A549 (cell line): Measurements from ENCODE around the gene MAPK4. TPM values are rescaled to one million over a fixed set of nuclear protein-coding genes. Genes with fewer than 3 reads are reported as not detected.

Experiments used
- ATAC-seq, 2 experiments: fragments of 200-7000 bp in 1 of 2; fragments of >200 bp in 1 of 2; cut with Nextera tagmentation in 1 of 2; cut with Tn5 transposase in 1 of 2; 3 replicates each; pipeline versions ENCODE4 v1.8.0 to v1.9.1; 2018 to 2020; ENCODE audit warnings: mild to moderate bottlenecking in 1 of 2, moderate library complexity in 1 of 2
- CTCF ChIA-PET: fragments of 300-600 bp; sonication (Branson Sonifier 250); formaldehyde crosslinking; extraction: SDS; loops from one replicate; lab custom pipeline; 2021; ENCODE audit warnings: antibody characterized with exemption, inconsistent platforms; lab: Yijun Ruan, JAX
- POLR2A ChIA-PET: fragments of 350-600 bp; formaldehyde crosslinking; extraction: SDS; loops from one replicate; lab custom pipeline; 2021; ENCODE audit warnings: antibody characterized with exemption, inconsistent platforms; lab: Yijun Ruan, JAX
- DNase-seq, 2 experiments: peaks; one replicate each; pipeline versions ENCODE4 v3.0.0 to v3.0.0-alpha.2; 2011 to 2016; ENCODE audit warnings: low read depth in 1 of 2, low spot score in 1 of 2
- FAIRE-seq: peaks from 2 replicates; lab custom pipeline; 2011; peaks lifted over from hg19 to GRCh38; lab: Jason Lieb, UNC
- H3K27ac ChIP-seq, 2 experiments: fragments of >200 bp; sonication (Bioruptor Twin); formaldehyde crosslinking; 3 replicates each; pipeline ENCODE4 v1.5.1; 2016 to 2017
- H3K4me1 ChIP-seq: fragments of >200 bp; sonication (Bioruptor Twin); formaldehyde crosslinking; 3 replicates; pipeline ENCODE4 v1.6.1; 2016
- H3K4me2 ChIP-seq: fragments of >200 bp; sonication (Bioruptor Twin); formaldehyde crosslinking; 3 replicates; pipeline ENCODE4 v1.6.1; 2016
- H3K4me3 ChIP-seq: fragments of >200 bp; sonication (Bioruptor Twin); formaldehyde crosslinking; 3 replicates; pipeline ENCODE4 v1.5.1; 2016
- H3K9me3 ChIP-seq: fragments of >200 bp; sonication (Bioruptor Twin); formaldehyde crosslinking; 3 replicates; pipeline ENCODE4 v1.6.1; 2016
- ATOH8 ChIP-seq: fragments of 250-450 bp; sonication (Bioruptor Pico); IDR thresholded peaks from 2 replicates; pipeline ENCODE4 v1.5.0; 2020; ENCODE audit warnings: low read depth, mild to moderate bottlenecking, moderate library complexity
- BHLHE40 ChIP-seq: IDR thresholded peaks from 2 replicates; pipeline ENCODE4 v1.6.1; 2012; ENCODE audit warnings: low read depth, low read length, inconsistent platforms
- CHD2 ChIP-seq: fragments of 150-350 bp; IDR thresholded peaks from 2 replicates; pipeline ENCODE4 v1.6.1; 2014; ENCODE audit warnings: low read length; ENCODE audit not compliant: partially characterized antibody
- EHF ChIP-seq: fragments of 250-450 bp; sonication (Bioruptor Pico); IDR thresholded peaks from 2 replicates; pipeline ENCODE4 v1.5.0; 2020; ENCODE audit warnings: mild to moderate bottlenecking
- EHMT2 ChIP-seq: fragments of 200-600 bp; sonication (generic); IDR thresholded peaks from 2 replicates; pipeline ENCODE4 v1.6.1; 2016; ENCODE audit warnings: antibody characterized with exemption, low read depth, mild to moderate bottlenecking, moderate library complexity
- ELK1 ChIP-seq: fragments of 150-350 bp; IDR thresholded peaks from 2 replicates; pipeline ENCODE4 v1.6.1; 2014; ENCODE audit warnings: low read depth, mild to moderate bottlenecking, low read length
- HOXA7 ChIP-seq: fragments of 250-450 bp; sonication (Bioruptor Pico); IDR thresholded peaks from 2 replicates; pipeline ENCODE4 v1.5.0; 2020; ENCODE audit warnings: mild to moderate bottlenecking, moderate library complexity
- HOXB5 ChIP-seq: fragments of 250-450 bp; sonication (Bioruptor Pico); IDR thresholded peaks from 2 replicates; pipeline ENCODE4 v1.5.0; 2020; ENCODE audit warnings: mild to moderate bottlenecking, moderate library complexity
- KDM5A ChIP-seq: fragments of 200-600 bp; sonication (generic); IDR thresholded peaks from 2 replicates; pipeline ENCODE4 v1.6.1; 2016; ENCODE audit warnings: antibody characterized with exemption, mild to moderate bottlenecking
- MAZ ChIP-seq: fragments of 150-350 bp; IDR thresholded peaks from 2 replicates; pipeline ENCODE4 v1.6.1; 2014; ENCODE audit warnings: antibody characterized with exemption, low read depth, low read length, borderline replicate concordance
- MYC ChIP-seq: IDR thresholded peaks from 2 replicates; pipeline ENCODE4 v1.6.1; 2012; ENCODE audit warnings: mild to moderate bottlenecking, inconsistent platforms, low read length, improper control_type of control experiment, borderline replicate concordance
- NFE2L2 ChIP-seq: fragments of 150-350 bp; conservative IDR thresholded peaks from 2 replicates; pipeline ENCODE4 v1.6.1; 2014; ENCODE audit warnings: low read length
- PHF8 ChIP-seq: fragments of 200-600 bp; sonication (generic); IDR thresholded peaks from 2 replicates; pipeline ENCODE4 v1.6.1; 2016; ENCODE audit warnings: low read depth, mild to moderate bottlenecking, antibody characterized with exemption, moderate library complexity, borderline replicate concordance
- POLR2A ChIP-seq: IDR thresholded peaks from 2 replicates; pipeline ENCODE4 v1.6.1; 2012; ENCODE audit warnings: mild to moderate bottlenecking, low read length
- RAD21 ChIP-seq, 2 experiments: fragments of >200 bp in 1 of 2; sonication (Bioruptor Twin) in 1 of 2; formaldehyde crosslinking in 1 of 2; IDR thresholded peaks in 1 of 2; conservative IDR thresholded peaks in 1 of 2; 2 replicates in 1 of 2; 3 replicates in 1 of 2; pipeline ENCODE4 v1.6.1; 2012 to 2018; ENCODE audit warnings: inconsistent platforms in 1 of 2
- RARB ChIP-seq: fragments of 250-450 bp; sonication (Bioruptor Pico); IDR thresholded peaks from 2 replicates; pipeline ENCODE4 v1.8.0; 2021; ENCODE audit warnings: mild to moderate bottlenecking, moderate library complexity
- RCOR1 ChIP-seq: fragments of 150-350 bp; IDR thresholded peaks from 2 replicates; pipeline ENCODE4 v1.6.1; 2014; ENCODE audit warnings: antibody characterized with exemption, low read length, low read depth
- RFX5 ChIP-seq: fragments of 450-650 bp; IDR thresholded peaks from 2 replicates; pipeline ENCODE4 v1.7.1; 2014; ENCODE audit warnings: antibody characterized with exemption, mild to moderate bottlenecking, moderate library complexity
- RNF2 ChIP-seq: fragments of 200-600 bp; sonication (generic); IDR thresholded peaks from 2 replicates; pipeline ENCODE4 v1.6.1; 2016; ENCODE audit warnings: low read depth, mild to moderate bottlenecking, antibody characterized with exemption, moderate library complexity, borderline replicate concordance
- SMC3 ChIP-seq: fragments of >200 bp; sonication (Bioruptor Twin); formaldehyde crosslinking; IDR thresholded peaks from 3 replicates; pipeline ENCODE4 v1.6.1; 2018; ENCODE audit warnings: inconsistent platforms
- SREBF2 ChIP-seq: fragments of 450-650 bp; IDR thresholded peaks from 2 replicates; pipeline ENCODE4 v1.6.1; 2014; ENCODE audit warnings: mild to moderate bottlenecking, moderate library complexity
- TP53 ChIP-seq: fragments of 250-450 bp; sonication (Bioruptor Pico); IDR thresholded peaks from 2 replicates; pipeline ENCODE4 v1.5.0; 2021; ENCODE audit warnings: mild to moderate bottlenecking, moderate library complexity
- ZC3H11A ChIP-seq: fragments of 450-650 bp; IDR thresholded peaks from 2 replicates; pipeline ENCODE4 v1.6.1; 2014; ENCODE audit warnings: antibody characterized with exemption, mild to moderate bottlenecking
- ZNF302 ChIP-seq: fragments of 250-450 bp; sonication (Bioruptor Pico); IDR thresholded peaks from 2 replicates; pipeline ENCODE4 v1.9.0; 2021; ENCODE audit warnings: inconsistent platforms, mild to moderate bottlenecking, moderate library complexity
- WGBS: methylation state at CpG from one replicate; pipeline ENCODE4 v1.1.6; 2017; ENCODE audit errors: missing lambda C conversion rate; 5-methylcytosine and 5-hydroxymethylcytosine counted together
- polyA plus RNA-seq, 4 experiments: library from polyadenylated mRNA; depleted of rRNA in 3 of 4; stranded (reverse); fragments of >200 nt; fragmentation: RNase III in 1 of 4; extraction: RNeasy Plus Mini Kit Qiagen cat#74134 plus additional on column Dnase treatment in 1 of 4; gene quantifications; 2 replicates in 3 of 4; 3 replicates in 1 of 4; pipeline ENCODE4 v1.2.3, GENCODE V29; 2011 to 2017
- TF ChIP-seq, protein P1 (sequence below): fragments of >200 bp; sonication (Bioruptor Twin); formaldehyde crosslinking; IDR thresholded peaks from 2 replicates; pipeline ENCODE4 v1.6.1; 2016
- TF ChIP-seq, protein P2 (sequence below): fragments of >200 bp; sonication (Bioruptor Twin); formaldehyde crosslinking; IDR thresholded peaks from 3 replicates; pipeline ENCODE4 v1.6.1; 2016
- TF ChIP-seq, protein P3 (sequence below): IDR thresholded peaks from 2 replicates; pipeline ENCODE4 v1.6.1; 2012; ENCODE audit warnings: low read depth, borderline replicate concordance

The MAPK4 gene
- polyA plus RNA-seq, 2 of the 4 experiments (the other 2 are of a cell fraction): 0.01 TPM; not detected in 1

DNA sequence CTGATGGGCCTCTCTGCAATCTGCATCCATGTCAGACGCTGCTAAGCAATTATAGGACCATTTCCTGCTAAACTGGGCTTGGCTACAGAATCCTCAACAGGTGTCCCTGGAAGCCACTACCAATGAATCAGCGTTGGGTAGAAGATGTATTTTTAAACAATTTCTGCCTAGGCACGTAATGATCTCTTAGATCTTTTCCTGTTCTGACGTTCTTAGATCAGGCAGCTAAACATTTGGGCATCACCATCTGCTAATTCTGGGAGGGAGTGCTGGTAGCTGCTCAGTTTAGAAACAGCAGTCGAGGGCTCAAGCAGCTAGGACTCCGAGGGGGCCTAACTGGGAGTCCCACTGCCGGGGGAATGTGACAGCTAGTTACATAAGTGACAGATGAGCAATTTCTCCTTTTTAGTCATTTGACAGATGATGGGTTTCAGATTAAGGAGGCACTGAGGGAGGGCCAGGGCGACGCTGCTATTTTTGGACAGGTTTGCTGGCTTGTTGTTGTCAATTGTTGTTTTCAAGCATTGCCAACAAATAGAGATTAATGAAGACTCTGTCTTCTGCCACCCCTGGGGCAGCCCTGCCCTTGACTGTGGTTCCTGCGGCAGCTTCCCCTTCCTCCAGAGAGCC, 167.2 kb downstream of the MAPK4 start:
- ATAC-seq (no peak), DNase-seq (no peak), FAIRE-seq (no peak)
- TF ChIP-seq, protein P1, sequence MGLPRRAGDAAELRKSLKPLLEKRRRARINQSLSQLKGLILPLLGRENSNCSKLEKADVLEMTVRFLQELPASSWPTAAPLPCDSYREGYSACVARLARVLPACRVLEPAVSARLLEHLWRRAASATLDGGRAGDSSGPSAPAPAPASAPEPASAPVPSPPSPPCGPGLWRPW: no peak
- no peak for TF ChIP-seq RFX5
- 25% methylated on average over 10 of the region's 10 CpGs for WGBS
- Histone ChIP-seq H3K27ac (no peak overlapping the region), H3K9me3 (no peaks in the 10 kb centered on the region), H3K4me3 (no peak overlapping the region), H3K4me1 (no peaks in the 10 kb centered on the region), H3K4me2 (no peak overlapping the region)
- ChIA-PET POLR2A (no interaction called here), CTCF (interaction anchor here (1.6 kb wide), 1 partner anchor 7 kb away, joined by 3 read pairs; no protein-coding TSS in a partner anchor)

- no peak for FAIRE-seq
- TF ChIP-seq, protein P2, sequence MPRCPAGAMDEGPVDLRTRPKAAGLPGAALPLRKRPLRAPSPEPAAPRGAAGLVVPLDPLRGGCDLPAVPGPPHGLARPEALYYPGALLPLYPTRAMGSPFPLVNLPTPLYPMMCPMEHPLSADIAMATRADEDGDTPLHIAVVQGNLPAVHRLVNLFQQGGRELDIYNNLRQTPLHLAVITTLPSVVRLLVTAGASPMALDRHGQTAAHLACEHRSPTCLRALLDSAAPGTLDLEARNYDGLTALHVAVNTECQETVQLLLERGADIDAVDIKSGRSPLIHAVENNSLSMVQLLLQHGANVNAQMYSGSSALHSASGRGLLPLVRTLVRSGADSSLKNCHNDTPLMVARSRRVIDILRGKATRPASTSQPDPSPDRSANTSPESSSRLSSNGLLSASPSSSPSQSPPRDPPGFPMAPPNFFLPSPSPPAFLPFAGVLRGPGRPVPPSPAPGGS: no peak
- TF ChIP-seq ZNF302: no peak
- no peak for TF ChIP-seq MAZ
- no peak for TF ChIP-seq EHF
- TF ChIP-seq RARB (CRISPR knock-in tag): no peak
- no peak for TF ChIP-seq CHD2
- TF ChIP-seq EHMT2: no peak
- TF ChIP-seq RCOR1: no peak
- TF ChIP-seq HOXB5 (CRISPR knock-in tag): no peak
- TF ChIP-seq ATOH8 (CRISPR knock-in tag): no peak
- no peak for TF ChIP-seq ZC3H11A
- TF ChIP-seq NFE2L2: no peak
- no peak for TF ChIP-seq HOXA7 (CRISPR knock-in tag)
- TF ChIP-seq ELK1: no peak
- TF ChIP-seq POLR2A: no peak
- no peak for TF ChIP-seq PHF8
- TF ChIP-seq MYC: no peak
- DNase-seq: no peak
- H3K4me2 ChIP-seq: no peak overlapping the region
- no peaks in the 10 kb centered on the region for H3K9me3 ChIP-seq
- no peak overlapping the region for H3K4me3 ChIP-seq
- ATAC-seq: no peak
- no peak overlapping the region for H3K27ac ChIP-seq
- no peaks in the 10 kb centered on the region for H3K4me1 ChIP-seq
- POLR2A ChIA-PET: no interaction called here
- 63% methylated on average over 8 of the region's 10 CpGs for WGBS
- CTCF ChIA-PET: no interaction called here
Observed at GRCh38 chr18:50727721-50728471, 168.0 kb downstream of the MAPK4 start.

DNA sequence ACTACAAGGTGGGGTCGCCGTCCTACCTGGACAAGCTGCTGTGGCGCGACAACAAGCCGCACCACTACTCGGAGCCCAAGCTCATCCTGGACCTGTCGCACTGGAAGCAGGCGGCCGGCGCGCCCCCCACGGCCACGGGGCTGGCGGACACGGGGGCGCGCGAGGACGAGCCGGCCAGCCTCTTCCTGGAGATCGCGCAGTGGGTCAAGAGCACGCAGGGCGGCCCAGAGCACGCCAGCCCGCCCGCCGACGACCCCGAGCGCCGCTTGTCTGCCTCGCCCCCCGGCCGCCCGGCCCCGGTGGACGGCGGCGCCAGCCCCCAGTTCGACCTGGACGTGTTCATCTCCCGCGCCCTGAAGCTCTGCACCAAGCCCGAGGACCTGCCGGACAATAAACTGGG, 169.5 kb downstream of the MAPK4 start:
- WGBS: 78% methylated on average over 16 of the region's 46 CpGs
- ATAC-seq (no peak), DNase-seq (no peak), FAIRE-seq (no peak)
- Histone ChIP-seq H3K4me2 (no peak overlapping the region), H3K4me3 (no peak overlapping the region), H3K27ac (no peak overlapping the region), H3K9me3 (no peaks in the 10 kb centered on the region), H3K4me1 (no peaks in the 10 kb centered on the region)
- POLR2A ChIA-PET: no interaction called here
- TF ChIP-seq RFX5: no peak
- TF ChIP-seq RNF2: no peak
- TF ChIP-seq CHD2: no peak
- TF ChIP-seq, protein P3, sequence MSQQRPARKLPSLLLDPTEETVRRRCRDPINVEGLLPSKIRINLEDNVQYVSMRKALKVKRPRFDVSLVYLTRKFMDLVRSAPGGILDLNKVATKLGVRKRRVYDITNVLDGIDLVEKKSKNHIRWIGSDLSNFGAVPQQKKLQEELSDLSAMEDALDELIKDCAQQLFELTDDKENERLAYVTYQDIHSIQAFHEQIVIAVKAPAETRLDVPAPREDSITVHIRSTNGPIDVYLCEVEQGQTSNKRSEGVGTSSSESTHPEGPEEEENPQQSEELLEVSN: no peak
- TF ChIP-seq PHF8: no peak
- no peak for TF ChIP-seq BHLHE40
- no peak for TF ChIP-seq KDM5A
- TF ChIP-seq SMC3: no peak
- TF ChIP-seq SREBF2: no peak
- TF ChIP-seq, protein P2: no peak
- no peak for TF ChIP-seq HOXA7 (CRISPR knock-in tag)
- no peak for TF ChIP-seq RCOR1
- no peak for TF ChIP-seq RAD21 (conservative IDR thresholded peaks at IDR 0.05 in 1 of 2, IDR thresholded peaks at IDR 0.05 in 1 of 2)
- TF ChIP-seq TP53 (CRISPR knock-in tag): no peak
- TF ChIP-seq, all 56 proteins: peak for 0
- CTCF ChIA-PET: no interaction called here
